Measurements from ENCODE around the gene PTN. TPM values are rescaled to one million over a fixed set of nuclear protein-coding genes. Genes with fewer than 3 reads are reported as not detected.

The PTN gene, protein sequence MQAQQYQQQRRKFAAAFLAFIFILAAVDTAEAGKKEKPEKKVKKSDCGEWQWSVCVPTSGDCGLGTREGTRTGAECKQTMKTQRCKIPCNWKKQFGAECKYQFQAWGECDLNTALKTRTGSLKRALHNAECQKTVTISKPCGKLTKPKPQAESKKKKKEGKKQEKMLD
- 0.32 and 0.91 TPM in 2 replicates for total RNA-seq

DNA sequence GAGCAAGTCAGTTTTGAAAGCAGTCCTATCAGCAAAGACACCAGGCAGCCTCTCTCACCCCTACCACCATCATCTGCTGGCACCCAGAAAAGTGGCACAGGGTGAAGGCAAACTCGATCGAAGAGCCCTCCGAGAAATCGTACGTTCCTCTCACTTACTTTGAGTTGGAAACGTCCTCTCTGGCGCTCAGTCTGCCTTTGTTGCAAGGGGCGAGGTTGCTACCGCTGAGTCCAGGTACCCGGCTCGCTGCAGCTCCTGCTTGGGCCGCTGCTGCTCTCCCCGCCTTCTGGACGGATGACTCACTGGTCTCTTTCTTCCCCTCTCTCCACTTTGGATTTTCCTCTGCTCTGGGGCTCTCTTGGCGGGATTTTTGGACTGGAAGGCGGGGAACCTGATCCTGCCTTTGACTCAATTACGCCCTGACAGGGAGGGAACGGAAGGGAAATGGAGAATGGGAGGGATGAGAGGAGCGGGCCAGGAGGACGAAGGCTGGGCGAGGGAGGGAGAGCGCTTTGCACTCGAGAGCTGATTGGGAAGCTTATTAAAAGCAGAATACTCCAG lies at the start of gene PTN:
Gene PTN (minus strand): TSS at position 453 of the 561 bp plus-strand sequence. CDS start 88,760 bp downstream, outside the sequence.

